Ovary (tissue), 9 donors: ENCODE data around the gene HSPA4L. TPM values are rescaled to one million over a fixed set of nuclear protein-coding genes. Genes with fewer than 3 reads are reported as not detected.

Experiments
- DNase-seq, 5 donors: peaks; one replicate each; pipeline ENCODE4 v3.0.0-alpha.2; 2019 to 2020
- H3K27ac ChIP-seq, 2 donors: fragments of 200-600 bp; one replicate each; pipeline versions ENCODE4 v1.5.1 to v1.8.0; 2019 to 2022
- H3K27me3 ChIP-seq: fragments of 200-600 bp; one replicate; pipeline ENCODE4 v1.8.0; 2022
- H3K36me3 ChIP-seq: fragments of 200-600 bp; sonication (generic); one replicate; pipeline ENCODE4 v1.5.1; 2019
- H3K4me1 ChIP-seq: one replicate; pipeline ENCODE4 v1.8.1; 2013; ENCODE audit warnings: mild to moderate bottlenecking, moderate library complexity; ENCODE audit not compliant: insufficient read depth
- H3K4me3 ChIP-seq: fragments of 200-600 bp; sonication (generic); one replicate; pipeline ENCODE4 v1.5.1; 2017
- H3K9me3 ChIP-seq, 2 donors: fragments of 200-600 bp in 1 of 2; sonication (generic) in 1 of 2; one replicate each; pipeline versions ENCODE4 v1.5.1 to v1.8.1; 2013 to 2019; ENCODE audit warnings: mild to moderate bottlenecking in 1 of 2, moderate library complexity in 1 of 2
- EP300 ChIP-seq: sonication (generic); formaldehyde crosslinking; IDR thresholded peaks from one replicate; pipeline ENCODE4 v1.6.1; 2017; ENCODE audit warnings: antibody characterized with exemption
- POLR2A ChIP-seq: fragments of 450-650 bp; IDR thresholded peaks from one replicate; pipeline ENCODE4 v1.6.1; 2017; ENCODE audit warnings: antibody characterized with exemption, mild to moderate bottlenecking, moderate library complexity
- WGBS, 3 donors: extraction: QIAGEN DNeasy Blood & Tissue Kit in 1 of 3; methylation state at CpG; one replicate each; pipeline versions ENCODE4 v1.1.5 to v1.1.7; 2013 to 2017; 5-methylcytosine and 5-hydroxymethylcytosine counted together
- intact Hi-C, 4 donors: fragments of 100-400 bp; cut with DNase I; formaldehyde crosslinking; loops; one replicate each; pipeline versions ENCODE4 v1.11.0 to v1.15.1; 2022 to 2023
- polyA plus RNA-seq, 2 donors: library from polyadenylated mRNA; stranded (reverse); fragments of 200-250 nt in 1 of 2; fragments of 350-450 nt in 1 of 2; fragmentation: Illumina TruSeq in 1 of 2; extraction: RNeasy Lipid Tissue Mini Kit (QIAGEN cat#74804) in 1 of 2; gene quantifications; one replicate each; pipeline ENCODE4 v1.2.3, GENCODE V29; 2013 to 2014
- total RNA-seq, 7 donors: library from RNA; depleted of rRNA in 2 of 7; stranded (reverse); fragments of >200 nt in 2 of 7; fragmentation: NEBNext Ultra II Directional in 3 of 7; extraction: Animal tissue kit (Norgen Biotek cat#: 25700) in 3 of 7; gene quantifications; one replicate each; pipeline versions ENCODE4 v1.1.0 to v1.2.4, GENCODE V29; 2016 to 2023
- TF ChIP-seq, protein P1 (sequence below), 3 donors: fragments of 450-650 bp in 2 of 3; fragments of 200-600 bp in 1 of 3; IDR thresholded peaks; one replicate each; pipeline versions ENCODE4 v1.5.1 to v1.8.0; 2016 to 2022; ENCODE audit warnings: antibody characterized with exemption in 3 of 3, mild to moderate bottlenecking in 1 of 3
- donor health status: DM: no; HTN: no; CAD: no; lungs with moderate emphysema.
- donor health status: DM: no; HTN: no; CAD: no.
- donor health status: Bipolar disorder and iron deficiency.
- donor health status: DM: yes; HTN: yes; CAD: no.
- donor health status: DM: no; HTN: no; CAD: no.
- donor health status: DM: yes; HTN: yes; CAD: no.

HSPA4L gene
- total and polyA plus RNA-seq, 9 donors, result 0.63 to 12.6 (median 6.2) TPM

DNA sequence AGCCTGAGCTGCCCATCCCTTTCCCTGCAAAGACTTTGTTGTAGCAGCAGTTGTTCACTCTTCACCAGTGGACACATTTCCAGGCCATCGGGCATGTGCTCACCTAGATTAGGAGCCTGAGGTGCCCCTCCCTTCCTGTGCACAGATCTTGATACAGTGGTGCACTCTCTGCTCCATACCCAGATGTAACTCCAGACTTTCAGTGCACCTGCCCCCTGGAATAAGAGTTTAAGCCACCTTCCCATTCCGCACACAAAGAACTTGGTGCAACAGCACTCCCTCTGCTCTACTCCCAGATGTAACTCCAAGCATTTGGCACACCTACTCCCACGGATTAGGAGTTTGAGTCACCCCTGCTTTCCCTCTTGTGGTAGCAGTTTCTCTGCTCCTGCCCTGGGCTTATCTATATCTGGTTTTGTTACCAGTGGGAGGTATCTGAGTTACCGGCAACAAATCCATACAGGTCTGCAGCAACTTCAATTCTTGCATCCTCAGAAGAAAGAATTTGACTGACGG, 62.5 kb downstream of the HSPA4L start:
- intact Hi-C loops, result no loop called here
- TF ChIP-seq EP300 (no peak), POLR2A (no peak)
- TF ChIP-seq, protein P1, sequence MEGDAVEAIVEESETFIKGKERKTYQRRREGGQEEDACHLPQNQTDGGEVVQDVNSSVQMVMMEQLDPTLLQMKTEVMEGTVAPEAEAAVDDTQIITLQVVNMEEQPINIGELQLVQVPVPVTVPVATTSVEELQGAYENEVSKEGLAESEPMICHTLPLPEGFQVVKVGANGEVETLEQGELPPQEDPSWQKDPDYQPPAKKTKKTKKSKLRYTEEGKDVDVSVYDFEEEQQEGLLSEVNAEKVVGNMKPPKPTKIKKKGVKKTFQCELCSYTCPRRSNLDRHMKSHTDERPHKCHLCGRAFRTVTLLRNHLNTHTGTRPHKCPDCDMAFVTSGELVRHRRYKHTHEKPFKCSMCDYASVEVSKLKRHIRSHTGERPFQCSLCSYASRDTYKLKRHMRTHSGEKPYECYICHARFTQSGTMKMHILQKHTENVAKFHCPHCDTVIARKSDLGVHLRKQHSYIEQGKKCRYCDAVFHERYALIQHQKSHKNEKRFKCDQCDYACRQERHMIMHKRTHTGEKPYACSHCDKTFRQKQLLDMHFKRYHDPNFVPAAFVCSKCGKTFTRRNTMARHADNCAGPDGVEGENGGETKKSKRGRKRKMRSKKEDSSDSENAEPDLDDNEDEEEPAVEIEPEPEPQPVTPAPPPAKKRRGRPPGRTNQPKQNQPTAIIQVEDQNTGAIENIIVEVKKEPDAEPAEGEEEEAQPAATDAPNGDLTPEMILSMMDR (IDR thresholded peaks at IDR 0.05), result no peak

DNA sequence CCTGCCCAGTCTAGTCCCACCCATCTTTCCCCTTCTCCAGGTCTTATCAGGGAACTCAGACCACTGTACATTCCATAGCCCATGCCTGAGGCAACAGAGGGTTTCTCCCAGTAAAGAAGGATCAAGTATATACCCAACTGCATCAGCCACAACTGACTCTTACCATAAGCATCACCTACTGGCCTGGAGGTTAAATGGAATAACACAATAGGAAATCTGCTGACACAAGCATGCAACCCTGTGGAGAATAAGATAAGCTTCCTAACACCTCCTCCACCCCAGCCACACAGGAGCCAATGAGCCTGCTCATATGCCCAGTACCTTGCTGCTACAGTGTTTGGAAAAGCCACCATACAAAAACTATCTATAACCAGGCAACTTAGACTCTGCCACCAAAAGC, 63.9 kb downstream of the HSPA4L start:
- Histone ChIP-seq H3K27ac (no peak overlapping the region), H3K27me3 (no peaks in the 10 kb centered on the region), H3K36me3 (no peaks in the 10 kb centered on the region), H3K4me3 (no peak overlapping the region), H3K4me1 (no peaks in the 10 kb centered on the region), H3K9me3 (no peaks in the 10 kb centered on the region)
- intact Hi-C loops, result no loop called here
- no peak for DNase-seq
- TF ChIP-seq EP300 (no peak), POLR2A (no peak)
- TF ChIP-seq, protein P1 (IDR thresholded peaks at IDR 0.05), result no peak

More for the DNA sequence above, 62.5 kb downstream of the HSPA4L start:
- WGBS, 3 donors, result 79 to 85% (median 82%) methylated on average over 5 of the region's 5 CpGs
- Histone ChIP-seq H3K4me3 (no peak overlapping the region), H3K4me1 (no peaks in the 10 kb centered on the region), H3K27ac (no peak overlapping the region), H3K9me3 (no peaks in the 10 kb centered on the region), H3K36me3 (no peaks in the 10 kb centered on the region), H3K27me3 (no peaks in the 10 kb centered on the region)
- no peak for DNase-seq

DNA sequence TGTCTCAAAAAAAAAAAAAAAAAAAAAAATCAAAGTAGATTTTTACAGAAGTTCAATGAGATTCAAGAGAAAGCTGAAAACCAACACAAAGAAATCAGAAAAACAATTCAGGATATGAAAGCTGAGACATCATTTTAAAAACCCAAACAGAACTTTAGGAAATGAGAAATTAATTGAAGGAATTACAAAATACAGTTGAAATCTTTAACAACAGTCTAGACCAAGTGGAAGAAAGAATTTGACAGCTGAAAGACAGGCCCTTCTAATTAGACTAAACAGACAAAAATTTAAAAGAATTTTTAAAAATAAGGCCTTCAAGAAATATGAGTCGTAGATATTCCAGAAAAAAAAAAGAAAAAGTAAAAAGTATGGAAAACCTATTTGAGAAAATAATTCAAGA, 64.6 kb downstream of the HSPA4L start:
- Histone ChIP-seq H3K36me3 (no peaks in the 10 kb centered on the region), H3K4me3 (no peak overlapping the region), H3K27ac (no peak overlapping the region), H3K27me3 (no peaks in the 10 kb centered on the region), H3K9me3 (no peaks in the 10 kb centered on the region), H3K4me1 (no peaks in the 10 kb centered on the region)
- 91 to 97% (median 94%) methylated on average over 1 of the region's 1 CpG for WGBS, 3 donors
- intact Hi-C loops, result no loop called here
- no peak for DNase-seq
- no peak for TF ChIP-seq EP300
- no peak for TF ChIP-seq POLR2A
- TF ChIP-seq, protein P1 (IDR thresholded peaks at IDR 0.05), result no peak

DNA sequence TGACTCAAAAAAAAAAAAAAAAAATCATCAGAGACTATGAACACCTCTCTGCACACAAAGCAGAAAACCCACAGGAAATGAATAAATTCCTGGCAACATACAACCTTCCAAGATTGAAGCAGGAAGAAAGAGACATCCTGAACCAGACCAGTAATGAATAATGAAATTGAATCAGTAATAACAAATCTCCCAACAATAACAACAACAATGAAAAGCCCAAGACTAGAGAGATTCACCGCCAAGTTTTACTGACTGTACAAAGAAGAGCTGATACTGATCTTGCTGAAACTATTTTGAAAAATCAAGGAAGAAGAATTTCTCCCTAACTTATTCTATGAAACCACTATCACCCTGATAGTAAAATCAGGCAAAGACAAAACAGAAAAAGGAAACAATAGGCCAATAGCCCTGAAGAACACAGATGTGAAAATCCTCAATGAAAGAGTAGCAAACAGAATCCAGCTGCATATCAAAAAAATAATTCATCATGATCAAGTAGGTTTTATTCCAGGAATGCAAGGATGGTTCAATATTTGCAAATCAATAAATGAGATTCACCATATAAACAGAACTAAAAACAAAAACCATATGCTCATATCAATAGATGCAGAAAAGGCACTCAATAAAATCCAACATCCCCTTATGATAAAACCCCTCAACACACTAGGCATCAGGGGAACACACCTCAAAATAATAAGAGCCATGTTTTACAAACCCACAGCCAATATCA, 67.5 kb downstream of the HSPA4L start:
- DNase-seq, result no peak
- intact Hi-C loops, result no loop called here
- no peaks in the 10 kb centered on the region for H3K27me3 ChIP-seq
- 96 to 99% (median 97%) methylated on average over 1 of the region's 1 CpG for WGBS, 3 donors
- H3K36me3 ChIP-seq, result no peaks in the 10 kb centered on the region
- no peaks in the 10 kb centered on the region for H3K9me3 ChIP-seq
- no peaks in the 10 kb centered on the region for H3K4me1 ChIP-seq
- no peak overlapping the region for H3K27ac ChIP-seq
- H3K4me3 ChIP-seq, result no peak overlapping the region
- TF ChIP-seq, protein P1 (IDR thresholded peaks at IDR 0.05), result no peak
- TF ChIP-seq EP300 (no peak), POLR2A (no peak)
